COR-L47 (cell line): Measurements from ENCODE around the gene ADAM12.

Source experiments
- DNase-seq: peaks from one replicate; lab custom pipeline; 2025; lab: John Stamatoyannopoulos, UW

Gene ADAM12

GRCh38 chr10:126111516-126111915 is 276.8 kb downstream of the ADAM12 start:
- DNase-seq, result no peak

DNA sequence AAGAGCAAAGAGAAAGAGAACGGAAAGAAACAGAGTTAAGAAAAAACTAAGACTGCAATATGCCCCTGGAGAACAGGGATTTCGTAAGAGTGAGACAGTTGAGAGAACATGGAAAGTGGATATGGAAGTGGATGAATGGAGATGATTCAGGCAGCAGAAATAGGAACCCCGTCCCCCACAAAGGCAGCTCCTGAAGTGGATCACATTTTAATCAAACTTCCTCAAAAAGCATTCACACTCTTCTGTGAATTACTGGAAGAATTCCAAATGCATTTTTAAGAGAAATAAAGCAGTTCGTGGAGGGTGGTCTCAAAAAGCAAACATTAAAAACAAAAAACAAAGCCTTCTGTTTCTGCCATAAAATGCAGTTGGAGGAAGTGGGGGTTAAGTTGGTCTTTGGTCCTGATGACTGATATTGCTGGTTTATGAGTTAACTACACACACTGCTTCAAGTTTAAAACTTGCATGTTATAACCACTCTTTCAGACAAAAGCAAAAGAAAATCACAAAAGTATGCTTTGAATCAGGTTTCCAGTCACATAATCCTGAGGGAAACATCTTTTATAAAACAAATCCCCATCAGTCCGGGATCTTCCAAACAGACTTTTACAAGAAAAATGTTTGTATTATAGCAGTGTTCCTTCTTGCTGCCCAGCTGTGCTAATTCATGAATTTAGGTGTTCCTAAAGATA is 277.6 kb downstream of the ADAM12 start:
- DNase-seq, result no peak

DNA sequence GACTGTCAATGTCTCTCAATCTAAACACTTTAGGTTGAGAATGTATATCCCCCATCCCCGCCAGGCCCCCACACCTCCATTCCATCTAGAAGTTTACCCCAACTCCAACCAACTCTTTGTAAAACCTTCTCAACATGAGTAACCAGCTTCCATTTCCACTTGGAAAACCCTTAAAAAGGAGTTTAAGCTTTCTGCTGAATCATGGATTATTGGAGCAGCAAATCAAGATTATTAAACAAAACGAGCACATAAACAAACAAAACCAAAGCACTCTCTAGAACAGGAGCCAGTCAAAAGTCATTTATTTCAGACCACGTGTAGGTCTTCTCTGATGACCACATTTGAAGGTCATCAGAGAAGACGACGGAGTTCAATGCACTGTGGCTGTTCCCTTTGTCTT is 278.4 kb downstream of the ADAM12 start:
- no peak for DNase-seq

DNA sequence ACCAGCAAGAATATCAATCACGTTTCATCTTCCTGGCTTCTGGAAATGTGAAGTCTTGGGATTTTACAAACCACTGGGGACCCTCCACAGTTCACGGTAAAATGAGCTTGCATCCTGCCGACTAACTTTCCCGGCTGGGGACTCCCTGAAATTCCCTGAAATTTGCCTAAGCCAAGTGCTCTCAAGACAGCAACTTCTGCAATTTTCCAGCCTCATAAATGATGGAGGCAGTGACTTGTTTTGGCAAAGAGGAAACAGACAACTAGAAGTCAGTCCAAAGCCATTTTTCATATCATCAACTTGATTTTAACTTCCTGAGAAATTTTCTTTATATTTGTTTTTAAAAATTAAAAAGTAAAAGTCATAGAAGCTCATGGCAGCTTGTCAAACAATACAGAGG is 279.6 kb downstream of the ADAM12 start:
- no peak for DNase-seq

DNA sequence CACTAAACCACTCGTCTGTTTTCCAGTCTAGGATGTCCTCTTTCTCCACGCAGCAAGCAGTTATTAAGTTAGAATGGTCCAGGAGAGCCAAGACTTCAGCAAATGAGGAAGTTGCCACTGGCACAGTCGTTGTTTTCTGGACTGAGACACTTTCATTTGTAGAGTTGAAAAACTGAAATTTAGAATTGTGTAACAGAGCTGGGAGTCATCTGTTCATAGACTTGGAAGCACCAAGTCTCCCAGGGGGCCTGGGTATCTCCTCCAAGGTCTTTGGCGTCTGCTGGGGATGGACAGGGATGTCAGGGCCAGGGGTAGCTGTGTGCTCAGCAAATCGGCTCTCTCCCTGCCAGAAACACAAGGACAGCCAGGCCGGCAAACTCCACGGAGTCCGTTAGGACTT is 283.5 kb downstream of the ADAM12 start:
- DNase-seq, result no peak

- no peak for DNase-seq
Measured at GRCh38 chr10:126102636-126103035, 285.6 kb downstream of the ADAM12 start.

- DNase-seq, result no peak
Measured at GRCh38 chr10:126101736-126102135, 286.5 kb downstream of the ADAM12 start.

- no peak for DNase-seq
Measured at GRCh38 chr10:126101325-126101724, 287.0 kb downstream of the ADAM12 start.

GRCh38 chr10:126099366-126099765 is 288.9 kb downstream of the ADAM12 start:
- no peak for DNase-seq

DNA sequence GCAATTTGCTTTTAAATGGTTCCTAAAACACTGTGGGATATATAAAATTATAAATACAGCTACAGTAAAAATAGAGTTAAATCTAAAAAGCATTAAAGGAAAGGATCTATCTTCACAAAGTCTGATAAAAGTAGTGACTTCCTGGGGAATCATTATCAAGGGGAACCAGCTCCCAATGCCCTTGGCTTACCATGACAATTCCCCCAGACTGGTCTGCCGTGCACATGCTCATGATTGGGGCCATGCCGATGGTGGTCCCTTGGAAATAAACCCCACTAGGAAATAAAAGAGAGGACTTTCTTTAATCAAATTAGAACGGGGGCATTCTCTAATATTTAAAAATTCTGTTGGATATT is 290.1 kb downstream of the ADAM12 start:
- no peak for DNase-seq

- DNase-seq, result no peak
Measured at GRCh38 chr10:126097558-126098225, 290.6 kb downstream of the ADAM12 start.

DNA sequence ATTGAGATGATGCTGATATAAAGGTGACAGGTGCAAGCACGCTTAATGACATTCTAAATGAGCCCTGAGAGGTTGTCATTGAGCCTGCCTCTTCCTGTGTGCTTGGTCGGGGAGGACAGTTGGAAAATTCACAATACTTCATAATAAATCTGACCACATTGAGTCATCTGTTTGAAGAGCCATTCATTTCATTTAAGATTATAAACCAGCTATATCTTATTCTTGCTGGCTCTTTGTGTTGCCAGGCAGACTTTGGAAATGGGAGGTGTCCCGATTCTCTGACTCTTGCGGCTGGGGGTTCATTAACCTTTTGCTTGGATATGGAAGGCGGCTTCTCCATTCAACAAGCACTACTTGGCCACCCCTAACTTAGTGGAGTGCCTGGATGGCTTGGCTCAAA is 293.7 kb downstream of the ADAM12 start:
- DNase-seq, result no peak

DNA sequence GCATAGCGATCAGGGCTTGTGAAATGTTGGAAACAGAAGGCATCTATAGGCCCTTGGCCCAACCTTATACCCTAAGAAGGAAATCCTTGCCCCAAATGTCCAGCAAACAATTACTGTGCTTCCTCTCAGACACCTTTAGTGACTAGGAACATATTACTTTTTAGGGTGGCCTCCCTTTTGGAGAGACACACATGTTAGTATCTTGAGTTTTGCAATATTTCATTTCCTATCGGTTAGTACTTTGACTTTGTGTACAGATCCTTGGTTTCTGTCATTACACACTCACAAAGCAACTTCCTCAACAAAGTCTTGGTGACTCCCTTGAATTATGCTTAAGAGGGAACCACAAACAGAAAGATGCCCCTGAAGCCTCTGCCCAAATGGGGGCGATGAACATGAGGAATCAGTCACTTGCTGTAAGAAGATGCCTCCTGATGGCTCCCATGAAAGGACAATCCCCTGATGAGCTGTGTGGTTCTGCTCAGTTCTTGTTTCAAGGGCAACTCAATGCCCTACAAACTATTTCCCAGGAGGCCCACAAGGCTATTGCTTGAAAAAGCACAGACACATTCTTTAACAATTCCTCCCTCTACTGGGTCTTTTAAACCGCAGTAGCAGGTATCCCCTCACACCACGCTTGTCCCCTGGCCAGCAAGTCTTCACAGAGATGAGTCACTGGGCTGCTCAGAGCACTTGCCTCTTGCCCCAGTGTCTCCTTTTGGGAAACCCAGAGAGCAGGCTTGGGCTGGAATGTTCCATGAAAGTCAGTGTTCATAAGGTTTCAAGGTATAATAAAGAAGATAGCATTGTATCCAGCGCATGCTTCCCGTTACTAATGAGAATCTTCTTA is 295.7 kb downstream of the ADAM12 start:
- no peak for DNase-seq

DNA sequence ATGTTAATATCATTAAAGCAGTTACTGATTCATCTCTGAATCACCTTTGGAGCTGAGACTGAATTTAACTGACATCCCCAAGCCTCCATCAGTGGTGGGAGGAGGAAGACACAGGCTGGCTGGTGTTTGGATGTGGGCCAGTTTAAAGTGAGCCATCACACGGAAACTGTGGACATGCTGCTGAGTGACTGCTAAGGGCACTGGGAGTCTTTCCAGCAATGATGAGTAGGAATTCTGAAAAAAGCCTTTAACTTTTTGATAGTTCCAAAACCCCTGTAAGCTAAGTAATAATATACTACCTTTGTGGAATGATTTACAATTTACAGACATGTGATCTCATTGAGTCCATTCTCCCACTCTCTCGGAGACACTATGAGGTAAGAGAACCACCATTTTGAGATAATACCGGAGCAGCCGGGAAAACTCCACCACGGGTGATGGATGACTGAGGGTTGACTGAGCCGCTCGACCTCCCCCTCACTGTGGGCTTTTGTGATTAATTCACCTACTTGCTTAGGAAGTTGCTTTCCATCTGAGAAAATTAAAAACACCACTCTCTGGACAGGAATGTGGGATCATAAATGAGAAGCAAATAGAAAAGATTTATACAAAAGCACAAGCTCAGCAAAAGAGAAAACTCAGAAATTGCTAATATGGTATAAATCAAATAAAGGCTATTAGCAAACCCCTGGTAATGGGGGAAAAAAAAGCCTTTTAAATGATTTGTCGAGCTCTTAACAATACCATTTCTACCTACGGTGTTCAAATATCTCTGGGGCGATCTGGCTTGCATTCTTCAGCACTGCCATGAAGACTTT is 297.2 kb downstream of the ADAM12 start:
- DNase-seq, result no peak

- DNase-seq, result no peak
Measured at GRCh38 chr10:126090443-126090842, 297.8 kb downstream of the ADAM12 start.

GRCh38 chr10:126087796-126088505 is 300.3 kb downstream of the ADAM12 start:
- DNase-seq, result no peak

GRCh38 chr10:126087153-126087680 is 301.1 kb downstream of the ADAM12 start:
- DNase-seq, result no peak

DNA sequence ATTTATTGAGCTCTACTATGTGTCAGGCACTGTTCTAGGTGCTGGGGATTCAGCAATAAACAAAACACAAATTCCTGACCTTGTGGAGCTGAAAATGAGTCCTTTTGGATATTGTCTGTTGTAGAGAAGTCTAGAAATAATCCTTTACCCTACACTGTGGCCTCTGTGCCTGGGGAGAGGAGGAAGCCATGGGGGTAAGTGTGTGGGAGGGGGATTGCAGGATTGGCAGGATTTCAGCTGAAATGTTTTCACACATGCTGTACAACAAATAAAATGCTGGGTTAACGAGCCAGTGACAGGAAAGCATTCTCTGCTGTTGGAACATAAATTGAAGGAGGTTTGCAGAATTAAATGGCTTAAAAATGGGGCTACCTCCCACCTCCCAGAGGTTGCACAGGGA is 302.5 kb downstream of the ADAM12 start:
- no peak for DNase-seq

GRCh38 chr10:126084369-126084768 is 303.9 kb downstream of the ADAM12 start:
- DNase-seq, result no peak

GRCh38 chr10:126083009-126083408 is 305.3 kb downstream of the ADAM12 start:
- DNase-seq, result no peak

DNA sequence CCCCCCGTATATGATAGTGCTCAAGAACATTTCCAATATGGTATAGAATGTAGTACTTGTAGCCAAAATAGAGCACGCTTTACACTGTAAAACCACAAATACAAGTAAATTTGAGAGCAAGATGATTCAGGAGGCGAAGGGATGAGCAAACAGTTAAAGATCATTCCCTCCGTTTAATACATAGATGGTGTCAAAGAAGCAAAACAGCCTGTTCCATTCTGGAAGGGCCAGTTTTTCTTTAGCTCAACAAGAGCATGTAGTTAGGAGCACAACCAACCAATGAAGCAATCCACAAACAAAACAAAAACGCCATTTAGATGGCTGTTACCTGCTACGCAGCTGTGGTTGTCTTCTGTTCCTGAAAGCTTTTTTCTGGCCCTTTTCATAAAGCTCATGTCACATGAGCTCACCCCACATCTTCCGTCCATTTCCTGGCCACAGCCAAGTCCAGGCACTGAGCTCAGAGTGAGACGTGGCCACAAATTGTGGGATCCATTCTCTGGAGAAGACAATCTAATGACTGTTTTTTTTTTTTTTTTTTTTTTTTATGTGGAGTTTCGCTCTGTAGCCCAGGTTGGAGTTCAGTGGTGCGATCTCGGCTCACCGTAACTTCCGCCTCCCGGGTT is 306.3 kb downstream of the ADAM12 start:
- DNase-seq, result no peak
